WTC11 (cell line): ENCODE data around the gene NFAM1.

Experiments used
- ATF3 ChIP-seq: sonication (generic); formaldehyde crosslinking; conservative IDR thresholded peaks from 2 replicates; pipeline ENCODE4 v1.8.1; 2022; ENCODE audit warnings: mild to moderate bottlenecking, missing genetic modification reagents
- CTCF ChIP-seq: fragments of 200-600 bp; IDR thresholded peaks from 2 replicates; pipeline ENCODE4 v1.8.0; 2022; ENCODE audit warnings: antibody characterized with exemption
- ELF4 ChIP-seq: sonication (generic); formaldehyde crosslinking; IDR thresholded peaks from 2 replicates; pipeline ENCODE4 v1.8.1; 2022; ENCODE audit warnings: low read depth, mild to moderate bottlenecking, moderate library complexity, missing genetic modification reagents
- PREB ChIP-seq: sonication (generic); formaldehyde crosslinking; IDR thresholded peaks from 2 replicates; pipeline ENCODE4 v1.8.1; 2022; ENCODE audit warnings: mild to moderate bottlenecking, missing genetic modification reagents, moderate library complexity, borderline replicate concordance
- SMAD4 ChIP-seq: sonication (generic); formaldehyde crosslinking; IDR thresholded peaks from 2 replicates; pipeline ENCODE4 v1.8.0; 2022; ENCODE audit warnings: mild to moderate bottlenecking, missing genetic modification reagents
- USF1 ChIP-seq: sonication (generic); formaldehyde crosslinking; IDR thresholded peaks from 2 replicates; pipeline ENCODE4 v1.8.0; 2022; ENCODE audit warnings: mild to moderate bottlenecking, missing genetic modification reagents
- ZNF121 ChIP-seq: sonication (generic); formaldehyde crosslinking; IDR thresholded peaks from 2 replicates; pipeline ENCODE4 v1.8.0; 2023; ENCODE audit warnings: missing genetic modification reagents

GRCh38 chr22:42379966-42380537 is 52.2 kb downstream of the NFAM1 start:
- TF ChIP-seq CTCF (no peak), ATF3 (CRISPR knock-in tag) (no peak), PREB (CRISPR knock-in tag) (no peak), ELF4 (CRISPR knock-in tag) (no peak), ZNF121 (CRISPR knock-in tag) (no peak), SMAD4 (CRISPR knock-in tag) (no peak), USF1 (CRISPR knock-in tag) (no peak)
